BJ (cell line): ENCODE results near the gene MFRP. TPM values are rescaled to one million over a fixed set of nuclear protein-coding genes. Genes with fewer than 3 reads are reported as not detected.

Experiments
- CTCF ChIA-PET: fragments of 350-600 bp; formaldehyde crosslinking; extraction: SDS; loops from one replicate; lab custom pipeline; 2021; ENCODE audit warnings: antibody characterized with exemption, inconsistent platforms; lab: Yijun Ruan, JAX
- POLR2A ChIA-PET: fragments of 300-600 bp; sonication (Branson Sonifier 250); formaldehyde crosslinking; extraction: SDS; loops from one replicate; lab custom pipeline; 2021; ENCODE audit warnings: antibody characterized with exemption; lab: Charles Lee
- DNase-seq: peaks from one replicate; pipeline ENCODE4 v3.0.0-alpha.2; 2011; ENCODE audit warnings: low read depth
- H3K27me3 ChIP-seq: 2 replicates; pipeline ENCODE4 v1.6.0; 2011; ENCODE audit warnings: low read length; ENCODE audit not compliant: control insufficient read depth, insufficient read depth
- H3K36me3 ChIP-seq: 2 replicates; pipeline ENCODE4 v1.5.1; 2011; ENCODE audit warnings: low read length; ENCODE audit not compliant: control insufficient read depth, insufficient read depth
- H3K4me3 ChIP-seq: 2 replicates; pipeline ENCODE4 v1.5.1; 2011; ENCODE audit warnings: low read depth, mild to moderate bottlenecking, control low read depth, low read length
- polyA plus RNA-seq: library from polyadenylated mRNA; depleted of rRNA; stranded (reverse); fragments of >200 nt; gene quantifications from 2 replicates; pipeline ENCODE4 v1.2.3, GENCODE V29; 2011
- TF ChIP-seq, protein P1 (sequence below): IDR thresholded peaks from 2 replicates; pipeline ENCODE4 v1.5.1; 2011; ENCODE audit warnings: low read depth, mild to moderate bottlenecking, control low read depth, inconsistent platforms, low read length, moderate library complexity; ENCODE audit not compliant: insufficient read depth

The MFRP gene
- polyA plus RNA-seq, 1 experiment: not detected

DNA sequence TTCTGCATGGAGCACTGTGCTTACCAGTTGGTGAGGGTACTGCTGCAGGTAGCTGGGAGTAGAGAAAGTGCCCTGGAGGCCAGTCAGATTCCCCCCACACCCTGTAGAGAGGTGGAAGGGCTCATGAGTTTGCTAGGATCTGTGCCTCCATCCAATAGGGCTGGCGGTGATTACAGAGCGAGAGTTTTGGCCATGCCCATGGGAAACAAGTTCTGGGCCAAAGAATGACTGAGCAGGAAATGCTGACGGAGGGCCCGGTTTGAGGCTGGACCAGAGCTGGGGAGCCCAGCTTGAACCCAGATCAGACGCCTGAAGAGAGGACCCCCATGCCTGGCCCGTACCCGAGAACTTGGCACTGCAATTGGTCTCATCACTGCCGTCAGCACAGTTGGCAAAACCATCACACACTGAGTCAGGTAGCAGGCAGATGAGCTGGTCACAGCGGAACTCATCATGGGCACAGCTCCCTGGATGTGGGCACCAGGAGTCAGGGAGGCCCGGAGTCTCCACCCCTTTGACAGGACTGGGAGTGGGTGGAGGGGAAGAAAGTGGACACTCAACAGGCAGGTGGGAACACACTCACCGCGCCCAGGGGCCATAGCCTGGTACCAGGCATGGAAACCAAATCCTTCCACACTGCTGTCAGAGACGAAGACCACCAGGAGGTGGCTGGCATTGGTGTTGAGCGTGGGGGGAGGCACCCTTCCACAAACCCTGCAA lies 2.1 kb downstream of the MFRP start:
- Histone ChIP-seq H3K36me3 (no peaks in the 10 kb centered on the region), H3K27me3 (peaks cover 16% of the 10 kb centered on the region), H3K4me3 (no peak overlapping the region)
- DNase-seq: no peak
- TF ChIP-seq, protein P1, sequence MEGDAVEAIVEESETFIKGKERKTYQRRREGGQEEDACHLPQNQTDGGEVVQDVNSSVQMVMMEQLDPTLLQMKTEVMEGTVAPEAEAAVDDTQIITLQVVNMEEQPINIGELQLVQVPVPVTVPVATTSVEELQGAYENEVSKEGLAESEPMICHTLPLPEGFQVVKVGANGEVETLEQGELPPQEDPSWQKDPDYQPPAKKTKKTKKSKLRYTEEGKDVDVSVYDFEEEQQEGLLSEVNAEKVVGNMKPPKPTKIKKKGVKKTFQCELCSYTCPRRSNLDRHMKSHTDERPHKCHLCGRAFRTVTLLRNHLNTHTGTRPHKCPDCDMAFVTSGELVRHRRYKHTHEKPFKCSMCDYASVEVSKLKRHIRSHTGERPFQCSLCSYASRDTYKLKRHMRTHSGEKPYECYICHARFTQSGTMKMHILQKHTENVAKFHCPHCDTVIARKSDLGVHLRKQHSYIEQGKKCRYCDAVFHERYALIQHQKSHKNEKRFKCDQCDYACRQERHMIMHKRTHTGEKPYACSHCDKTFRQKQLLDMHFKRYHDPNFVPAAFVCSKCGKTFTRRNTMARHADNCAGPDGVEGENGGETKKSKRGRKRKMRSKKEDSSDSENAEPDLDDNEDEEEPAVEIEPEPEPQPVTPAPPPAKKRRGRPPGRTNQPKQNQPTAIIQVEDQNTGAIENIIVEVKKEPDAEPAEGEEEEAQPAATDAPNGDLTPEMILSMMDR: no peak
- ChIA-PET POLR2A (no interaction called here), CTCF (interaction anchor here (1.0 to 11.5 kb wide), 5 partner anchors 12 to 36 kb away, joined by 3 to 126 read pairs (median 7); no protein-coding TSS in a partner anchor)

DNA sequence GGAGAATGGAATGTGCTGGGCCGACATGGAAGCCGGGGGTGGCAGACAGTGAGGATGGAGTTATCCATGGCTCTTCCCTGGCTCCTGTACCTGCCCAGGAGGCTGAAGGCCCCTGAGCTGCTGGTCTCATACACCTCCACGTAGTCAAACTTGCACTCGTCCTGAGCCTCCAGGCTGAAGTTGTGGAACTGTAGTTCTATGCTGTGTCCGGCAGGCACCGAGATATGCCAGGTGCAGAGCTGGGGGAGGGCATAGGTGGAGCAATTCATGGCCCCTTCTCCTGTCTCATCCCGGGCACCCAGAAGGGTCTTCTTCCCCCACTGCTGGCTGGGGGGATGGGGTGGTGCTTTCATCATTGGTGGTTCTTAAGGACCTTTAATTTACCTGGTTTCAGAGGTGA lies 2.8 kb downstream of the MFRP start:
- ChIA-PET POLR2A (no interaction called here), CTCF (interaction anchor here (0.9 to 11.5 kb wide), 5 partner anchors 9 to 127 kb away, joined by 3 to 126 read pairs (median 7); no protein-coding TSS in a partner anchor)
- no peaks in the 10 kb centered on the region for H3K36me3 ChIP-seq
- peaks cover 16% of the 10 kb centered on the region for H3K27me3 ChIP-seq
- H3K4me3 ChIP-seq: no peak overlapping the region
- DNase-seq: no peak
- TF ChIP-seq, protein P1: no peak

DNA sequence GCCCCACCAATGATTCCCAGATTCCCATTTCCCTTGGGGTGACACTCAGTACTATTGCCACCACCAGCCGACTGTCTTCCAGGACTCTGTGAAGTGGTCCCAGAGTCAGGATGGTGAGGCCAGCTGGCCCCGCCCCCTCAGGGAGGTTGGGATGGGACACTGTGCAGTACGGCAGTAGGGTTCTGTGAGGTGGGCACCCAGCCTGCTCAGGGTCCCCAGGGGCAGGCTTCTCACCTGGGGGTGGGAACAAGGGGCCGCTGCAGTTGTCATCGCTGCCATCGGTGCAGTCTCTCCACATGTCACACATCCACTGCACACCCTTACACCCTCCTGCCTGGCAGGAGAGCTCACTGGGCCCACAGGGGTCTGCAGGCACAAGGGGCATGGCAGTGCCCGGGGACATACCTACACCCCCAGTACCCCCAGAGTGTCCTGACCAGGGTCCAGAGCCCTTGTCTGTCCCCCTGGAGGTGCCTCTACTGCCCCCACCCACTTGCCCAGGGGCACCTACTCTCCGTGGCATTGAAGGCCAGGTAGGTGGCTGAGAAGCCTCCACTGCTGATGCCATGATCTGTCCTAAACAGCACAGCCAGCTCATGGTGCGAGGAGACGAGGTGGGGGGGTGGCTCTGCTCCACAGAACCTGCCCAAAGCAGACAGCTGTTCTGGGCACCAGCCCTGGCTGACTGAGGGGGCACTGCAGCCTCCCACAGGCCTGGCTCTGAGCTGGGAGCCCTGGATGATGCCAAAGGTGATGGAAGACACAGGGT lies 4.0 kb downstream of the MFRP start:
- no peak overlapping the region for H3K4me3 ChIP-seq
- no peaks in the 10 kb centered on the region for H3K36me3 ChIP-seq
- peaks cover 12% of the 10 kb centered on the region for H3K27me3 ChIP-seq
- DNase-seq: no peak
- POLR2A ChIA-PET: no interaction called here
- TF ChIP-seq, protein P1: no peak
- CTCF ChIA-PET: interaction anchor here (0.9 to 11.5 kb wide), 5 partner anchors 14 to 128 kb away, joined by 3 to 146 read pairs (median 110); no protein-coding TSS in a partner anchor

DNA sequence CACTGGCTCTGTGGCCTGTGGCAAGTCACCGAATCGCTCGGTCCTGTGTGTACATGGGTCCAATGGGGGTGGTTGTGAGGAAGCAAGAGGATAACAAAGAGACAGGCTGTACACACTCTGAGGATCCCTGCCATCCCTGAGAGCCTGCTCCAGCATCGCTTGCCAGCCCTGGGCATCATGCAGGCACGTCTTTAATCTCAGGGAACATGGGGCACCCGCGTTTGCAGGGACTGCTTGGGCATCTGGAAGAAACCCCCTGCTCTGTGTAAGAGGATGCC lies 4.5 kb downstream of the MFRP start:
- POLR2A ChIA-PET: no interaction called here
- CTCF ChIA-PET: interaction anchor here (5.9 to 11.5 kb wide), 4 partner anchors 14 to 129 kb away, joined by 43 to 146 read pairs (median 118); no protein-coding TSS in a partner anchor
- TF ChIP-seq, protein P1: no peak
- Histone ChIP-seq H3K4me3 (no peak overlapping the region), H3K36me3 (no peaks in the 10 kb centered on the region), H3K27me3 (peaks cover 10% of the 10 kb centered on the region)
- DNase-seq: no peak
